ENCODE measurements around the gene UBAC1.
A peak's percentile ranks its signal among the peaks of the same experiment; 100 is the strongest.

Gene UBAC1

GRCh38 chr9:136003411-136004218 lies 42.4 kb upstream of the UBAC1 start:
- POLR2A ChIA-PET = interaction anchor here (0.6 kb wide), 1 partner anchor 120 kb away, joined by 7 read pairs; no protein-coding TSS in a partner anchor
- CTCF ChIA-PET = interaction anchor here (0.6 kb wide), 1 partner anchor 400 kb away, joined by 3 read pairs; no protein-coding TSS in a partner anchor
- Histone ChIP-seq H3K9me3 (ENCODE audit: control insufficient read depth, insufficient read depth, low read depth, low read length) (no peaks in the 10 kb centered on the region), H3K4me1 (ENCODE audit: control insufficient read depth, insufficient read depth, low read length) (no peaks in the 10 kb centered on the region), H3K4me3 (ENCODE audit: low read depth, low read length) (no peak overlapping the region), H3K27ac (ENCODE audit: extremely low read depth, low read depth, low read length) (no peak overlapping the region), H3K36me3 (ENCODE audit: control insufficient read depth in 2 of 2, insufficient read depth in 1 of 2, low read length in 2 of 2) (peaks cover 0 to 13% of the 10 kb centered on the region in 2 experiments; a peak in 1 of 3 replicates)
- TF ChIP-seq ZNF362 (tag by site-specific recombination; IDR thresholded peaks at IDR 0.05) (no peak), KLF1 (tag by site-specific recombination; IDR thresholded peaks at IDR 0.05) (peak; percentile 98), ZFP3 (tag by site-specific recombination; IDR thresholded peaks at IDR 0.05; ENCODE audit: low read depth) (no peak), ZNF423 (tag by site-specific recombination; IDR thresholded peaks at IDR 0.05) (0 out of 2 replicates have a peak, but pooled peaks have one; percentile 28), GLIS2 (tag by site-specific recombination; IDR thresholded peaks at IDR 0.05) (peak; percentile 37; the same call in 1 of the 2 replicates), PATZ1 (tag by site-specific recombination; IDR thresholded peaks at IDR 0.05) (0 out of 2 replicates have a peak, but pooled peaks have one; percentile 38), KLF17 (tag by site-specific recombination; IDR thresholded peaks at IDR 0.05) (peak; percentile 75), ZNF600 (tag by site-specific recombination; IDR thresholded peaks at IDR 0.05) (peak; percentile 49; the same call in 1 of the 2 replicates), GLIS1 (tag by site-specific recombination; IDR thresholded peaks at IDR 0.05) (peak; percentile 50; the same call in 1 of the 2 replicates)

GRCh38 chr9:136002881-136003280 lies 41.7 kb upstream of the UBAC1 start:
- ChIA-PET POLR2A (interaction anchor here (0.6 kb wide), 1 partner anchor 121 kb away, joined by 7 read pairs; no protein-coding TSS in a partner anchor), CTCF (interaction anchor here (0.6 kb wide), 1 partner anchor 399 kb away, joined by 3 read pairs; no protein-coding TSS in a partner anchor)
- Histone ChIP-seq H3K27ac (ENCODE audit: extremely low read depth, low read depth, low read length) (no peak overlapping the region), H3K36me3 (ENCODE audit: control insufficient read depth in 2 of 2, insufficient read depth in 1 of 2, low read length in 2 of 2) (peaks cover 0 to 8% of the 10 kb centered on the region in 2 experiments; a peak in 1 of 3 replicates), H3K4me1 (ENCODE audit: control insufficient read depth, insufficient read depth, low read length) (no peaks in the 10 kb centered on the region), H3K4me3 (ENCODE audit: low read depth, low read length) (no peak overlapping the region), H3K9me3 (ENCODE audit: control insufficient read depth, insufficient read depth, low read depth, low read length) (no peaks in the 10 kb centered on the region)
- TF ChIP-seq ZNF184 (tag by site-specific recombination; IDR thresholded peaks at IDR 0.05) (no peak), SETDB1 (IDR thresholded peaks at IDR 0.05; ENCODE audit: insufficient read length, low read length) (no peak), ZNF132 (tag by site-specific recombination; IDR thresholded peaks at IDR 0.05; ENCODE audit: borderline replicate concordance) (no peak), ZNF48 (tag by site-specific recombination; IDR thresholded peaks at IDR 0.05) (no peak), ZNF292 (tag by site-specific recombination; IDR thresholded peaks at IDR 0.05; ENCODE audit: borderline replicate concordance, low read depth) (no peak), HOXD13 (CRISPR knock-in tag; IDR thresholded peaks at IDR 0.05; ENCODE audit: borderline replicate concordance) (no peak), ZBTB20 (tag by site-specific recombination; IDR thresholded peaks at IDR 0.05) (no peak), ZBTB1 (tag by site-specific recombination; IDR thresholded peaks at IDR 0.05) (no peak), ZNF239 (tag by site-specific recombination; IDR thresholded peaks at IDR 0.05) (no peak), ZNF830 (tag by site-specific recombination; IDR thresholded peaks at IDR 0.05; ENCODE audit: low read depth) (no peak)
- TF ChIP-seq, protein P1, sequence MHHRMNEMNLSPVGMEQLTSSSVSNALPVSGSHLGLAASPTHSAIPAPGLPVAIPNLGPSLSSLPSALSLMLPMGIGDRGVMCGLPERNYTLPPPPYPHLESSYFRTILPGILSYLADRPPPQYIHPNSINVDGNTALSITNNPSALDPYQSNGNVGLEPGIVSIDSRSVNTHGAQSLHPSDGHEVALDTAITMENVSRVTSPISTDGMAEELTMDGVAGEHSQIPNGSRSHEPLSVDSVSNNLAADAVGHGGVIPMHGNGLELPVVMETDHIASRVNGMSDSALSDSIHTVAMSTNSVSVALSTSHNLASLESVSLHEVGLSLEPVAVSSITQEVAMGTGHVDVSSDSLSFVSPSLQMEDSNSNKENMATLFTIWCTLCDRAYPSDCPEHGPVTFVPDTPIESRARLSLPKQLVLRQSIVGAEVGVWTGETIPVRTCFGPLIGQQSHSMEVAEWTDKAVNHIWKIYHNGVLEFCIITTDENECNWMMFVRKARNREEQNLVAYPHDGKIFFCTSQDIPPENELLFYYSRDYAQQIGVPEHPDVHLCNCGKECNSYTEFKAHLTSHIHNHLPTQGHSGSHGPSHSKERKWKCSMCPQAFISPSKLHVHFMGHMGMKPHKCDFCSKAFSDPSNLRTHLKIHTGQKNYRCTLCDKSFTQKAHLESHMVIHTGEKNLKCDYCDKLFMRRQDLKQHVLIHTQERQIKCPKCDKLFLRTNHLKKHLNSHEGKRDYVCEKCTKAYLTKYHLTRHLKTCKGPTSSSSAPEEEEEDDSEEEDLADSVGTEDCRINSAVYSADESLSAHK (tag by site-specific recombination; IDR thresholded peaks at IDR 0.05) = no peak
